ENCODE results near the gene C2CD3.

The C2CD3 gene

DNA sequence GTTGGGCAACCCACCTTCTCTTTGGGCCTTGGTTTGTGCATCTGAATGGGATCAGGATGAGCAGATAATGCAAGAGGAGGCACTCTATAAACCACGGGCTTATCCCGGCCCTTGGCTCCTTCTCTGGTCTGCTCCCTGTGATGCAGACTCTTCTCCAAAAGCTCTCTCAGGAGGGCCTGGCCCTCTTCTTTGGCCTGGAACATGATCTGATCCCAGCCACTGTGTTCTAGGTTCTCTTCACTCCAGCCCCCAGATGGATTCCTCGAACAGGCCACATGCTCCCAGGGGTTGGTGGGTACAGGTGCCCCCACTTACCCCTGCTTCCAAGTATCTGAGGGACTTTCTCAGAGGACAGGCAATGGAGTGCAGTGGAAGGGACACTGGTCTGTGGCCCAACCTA is 153.2 kb downstream of the C2CD3 start:
- H3K4me1 ChIP-seq (ENCODE audit: low read length) = peaks cover 18% of the 10 kb centered on the region
- H3K9me3 ChIP-seq (ENCODE audit: insufficient read depth, low read length) = no peaks in the 10 kb centered on the region
- H4K20me1 ChIP-seq (ENCODE audit: insufficient read depth, low read length) = no peaks in the 10 kb centered on the region
- H3K27me3 ChIP-seq (ENCODE audit: low read depth, low read length) = no peaks in the 10 kb centered on the region
- peaks cover 11% of the 10 kb centered on the region for H3K36me3 ChIP-seq (replicated peaks; ENCODE audit: low read depth, low read length)
- no peak overlapping the region for H3K4me2 ChIP-seq (ENCODE audit: low read length)
- H3K9ac ChIP-seq (ENCODE audit: low read length) = no peak overlapping the region
- H3K27ac ChIP-seq (ENCODE audit: low read length) = no peak overlapping the region
- H3K4me3 ChIP-seq (ENCODE audit: low read length) = no peak overlapping the region
- H2AFZ ChIP-seq (ENCODE audit: low read depth, low read length) = no peak overlapping the region
- TF ChIP-seq EZH2phosphoT487 (IDR thresholded peaks at IDR 0.05; ENCODE audit: low read depth) = no peak
- TF ChIP-seq, protein P1, sequence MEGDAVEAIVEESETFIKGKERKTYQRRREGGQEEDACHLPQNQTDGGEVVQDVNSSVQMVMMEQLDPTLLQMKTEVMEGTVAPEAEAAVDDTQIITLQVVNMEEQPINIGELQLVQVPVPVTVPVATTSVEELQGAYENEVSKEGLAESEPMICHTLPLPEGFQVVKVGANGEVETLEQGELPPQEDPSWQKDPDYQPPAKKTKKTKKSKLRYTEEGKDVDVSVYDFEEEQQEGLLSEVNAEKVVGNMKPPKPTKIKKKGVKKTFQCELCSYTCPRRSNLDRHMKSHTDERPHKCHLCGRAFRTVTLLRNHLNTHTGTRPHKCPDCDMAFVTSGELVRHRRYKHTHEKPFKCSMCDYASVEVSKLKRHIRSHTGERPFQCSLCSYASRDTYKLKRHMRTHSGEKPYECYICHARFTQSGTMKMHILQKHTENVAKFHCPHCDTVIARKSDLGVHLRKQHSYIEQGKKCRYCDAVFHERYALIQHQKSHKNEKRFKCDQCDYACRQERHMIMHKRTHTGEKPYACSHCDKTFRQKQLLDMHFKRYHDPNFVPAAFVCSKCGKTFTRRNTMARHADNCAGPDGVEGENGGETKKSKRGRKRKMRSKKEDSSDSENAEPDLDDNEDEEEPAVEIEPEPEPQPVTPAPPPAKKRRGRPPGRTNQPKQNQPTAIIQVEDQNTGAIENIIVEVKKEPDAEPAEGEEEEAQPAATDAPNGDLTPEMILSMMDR (IDR thresholded peaks at IDR 0.05; ENCODE audit: low read depth, low read length) = no peak
- H3K79me2 ChIP-seq (ENCODE audit: low read length) = no peaks in the 10 kb centered on the region

GRCh38 chr11:74015919-74016684 is 154.7 kb downstream of the C2CD3 start:
- TF ChIP-seq, protein P1 (IDR thresholded peaks at IDR 0.05; ENCODE audit: low read depth, low read length) = no peak
- TF ChIP-seq EZH2phosphoT487 (IDR thresholded peaks at IDR 0.05; ENCODE audit: low read depth) = no peak
- Histone ChIP-seq H3K27me3 (ENCODE audit: low read depth, low read length) (no peaks in the 10 kb centered on the region), H3K4me3 (ENCODE audit: low read length) (no peak overlapping the region), H3K4me1 (ENCODE audit: low read length) (peaks cover 27% of the 10 kb centered on the region), H3K27ac (ENCODE audit: low read length) (no peak overlapping the region), H3K9me3 (ENCODE audit: insufficient read depth, low read length) (no peaks in the 10 kb centered on the region), H3K4me2 (ENCODE audit: low read length) (no peak overlapping the region), H3K79me2 (ENCODE audit: low read length) (no peaks in the 10 kb centered on the region), H2AFZ (ENCODE audit: low read depth, low read length) (no peak overlapping the region), H3K9ac (ENCODE audit: low read length) (no peak overlapping the region), H3K36me3 (replicated peaks; ENCODE audit: low read depth, low read length) (peaks cover 9% of the 10 kb centered on the region), H4K20me1 (ENCODE audit: insufficient read depth, low read length) (no peaks in the 10 kb centered on the region)

DNA sequence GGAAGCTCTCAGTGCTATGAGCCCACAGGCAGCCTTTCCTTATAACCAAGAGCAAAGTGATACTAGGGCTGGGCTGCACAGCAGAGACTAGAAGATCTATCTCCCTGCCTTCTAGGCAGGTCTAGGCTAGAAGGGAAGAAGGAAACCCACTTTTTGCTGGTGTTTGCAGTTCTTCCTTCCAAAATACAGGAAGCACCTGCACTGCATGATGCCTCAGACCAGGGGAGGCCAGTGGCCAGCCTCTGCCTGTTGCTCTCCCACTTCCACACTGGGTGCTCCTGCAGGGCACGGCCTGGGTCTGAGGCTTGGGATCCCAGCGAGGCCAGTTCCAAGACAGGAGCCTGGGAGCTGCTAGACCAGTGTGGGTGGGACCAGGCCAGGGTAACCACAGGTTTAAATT is 155.9 kb downstream of the C2CD3 start:
- Histone ChIP-seq H3K4me3 (ENCODE audit: low read length) (no peak overlapping the region), H3K27ac (ENCODE audit: low read length) (no peak overlapping the region), H3K27me3 (ENCODE audit: low read depth, low read length) (no peaks in the 10 kb centered on the region), H3K36me3 (replicated peaks; ENCODE audit: low read depth, low read length) (peaks cover 9% of the 10 kb centered on the region), H3K79me2 (ENCODE audit: low read length) (no peaks in the 10 kb centered on the region), H3K9me3 (ENCODE audit: insufficient read depth, low read length) (no peaks in the 10 kb centered on the region), H4K20me1 (ENCODE audit: insufficient read depth, low read length) (no peaks in the 10 kb centered on the region), H3K9ac (ENCODE audit: low read length) (no peak overlapping the region), H3K4me2 (ENCODE audit: low read length) (no peak overlapping the region), H2AFZ (ENCODE audit: low read depth, low read length) (no peak overlapping the region), H3K4me1 (ENCODE audit: low read length) (peaks cover 15% of the 10 kb centered on the region)
- no peak for TF ChIP-seq EZH2phosphoT487 (IDR thresholded peaks at IDR 0.05; ENCODE audit: low read depth)
- TF ChIP-seq, protein P1 (IDR thresholded peaks at IDR 0.05; ENCODE audit: low read depth, low read length) = no peak

DNA sequence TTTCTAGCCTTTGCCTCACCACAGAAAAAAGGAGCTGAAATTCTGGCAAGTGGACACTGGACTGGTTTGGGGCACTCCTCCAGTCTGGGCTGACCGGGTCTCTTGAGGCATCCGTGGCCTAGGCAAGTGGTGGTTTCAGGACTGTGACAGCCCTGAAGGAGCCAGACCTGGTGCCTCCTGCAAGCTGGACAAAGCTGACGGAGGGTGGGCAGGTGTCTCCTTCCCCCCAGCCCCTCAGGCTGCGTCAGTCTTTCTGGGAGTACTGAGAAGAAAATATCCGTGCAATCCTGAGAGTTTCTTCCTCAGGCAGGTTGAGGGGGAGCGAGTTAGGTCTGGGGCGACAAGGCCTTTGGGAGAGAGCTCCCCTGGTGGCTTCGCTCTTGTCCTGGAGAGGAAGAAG is 157.7 kb downstream of the C2CD3 start:
- H3K4me1 ChIP-seq (ENCODE audit: low read length) = peaks cover 14% of the 10 kb centered on the region
- H3K27me3 ChIP-seq (ENCODE audit: low read depth, low read length) = no peaks in the 10 kb centered on the region
- TF ChIP-seq, protein P1 (IDR thresholded peaks at IDR 0.05; ENCODE audit: low read depth, low read length) = no peak
- no peak for TF ChIP-seq EZH2phosphoT487 (IDR thresholded peaks at IDR 0.05; ENCODE audit: low read depth)
- no peaks in the 10 kb centered on the region for H4K20me1 ChIP-seq (ENCODE audit: insufficient read depth, low read length)
- H3K4me2 ChIP-seq (ENCODE audit: low read length) = no peak overlapping the region
- no peak overlapping the region for H3K9ac ChIP-seq (ENCODE audit: low read length)
- peaks cover 7% of the 10 kb centered on the region for H3K36me3 ChIP-seq (replicated peaks; ENCODE audit: low read depth, low read length)
- H3K27ac ChIP-seq (ENCODE audit: low read length) = no peak overlapping the region
- H3K4me3 ChIP-seq (ENCODE audit: low read length) = no peak overlapping the region
- H3K79me2 ChIP-seq (ENCODE audit: low read length) = no peaks in the 10 kb centered on the region
- H2AFZ ChIP-seq (ENCODE audit: low read depth, low read length) = no peak overlapping the region
- no peaks in the 10 kb centered on the region for H3K9me3 ChIP-seq (ENCODE audit: insufficient read depth, low read length)
